Stimulated activated CD8-positive, alpha-beta memory T cell treated with anti-CD3 and anti-CD28 coated beads, Interleukin-7, amount 100 ng/mL, for 48 hours (primary cell): Measurements from ENCODE around the gene OR2G3.

Experiments used
- DNase-seq, 2 donors: peaks; one replicate each; pipeline ENCODE4 v3.0.0-alpha.2; 2020; ENCODE audit warnings: low read depth in 1 of 2; ENCODE audit errors: extremely low read depth in 1 of 2

Gene OR2G3

GRCh38 chr1:247605286-247605685, at the start of gene OR2G3:
Gene OR2G3 (plus strand): TSS chr1:247605586. CDS start chr1:247605586, 0 bp downstream.
- no peak for DNase-seq

GRCh38 chr1:247557926-247558674, 47.3 kb upstream of the OR2G3 start:
- DNase-seq, result no peak

- DNase-seq, result no peak
Observed at GRCh38 chr1:247561711-247562110, 43.7 kb upstream of the OR2G3 start.

- no peak for DNase-seq
Observed at GRCh38 chr1:247562198-247562597, 43.2 kb upstream of the OR2G3 start.

- no peak for DNase-seq
Observed at GRCh38 chr1:247574236-247574635, 31.1 kb upstream of the OR2G3 start.

- no peak for DNase-seq
Observed at GRCh38 chr1:247574664-247575063, 30.7 kb upstream of the OR2G3 start.

GRCh38 chr1:247576514-247576913, 28.9 kb upstream of the OR2G3 start:
- DNase-seq, result no peak

GRCh38 chr1:247578946-247579460, 26.4 kb upstream of the OR2G3 start:
- no peak for DNase-seq

GRCh38 chr1:247588060-247588459, 17.3 kb upstream of the OR2G3 start, which contains the start of gene OR2G2:
Gene OR2G2 (plus strand): TSS chr1:247588360. CDS start chr1:247588360, 0 bp downstream.
- DNase-seq, result no peak

GRCh38 chr1:247613405-247613804, 8.0 kb downstream of the OR2G3 start:
- DNase-seq, result no peak

- no peak for DNase-seq
Observed at GRCh38 chr1:247614625-247615024, 9.2 kb downstream of the OR2G3 start.

- DNase-seq, result no peak
Observed at GRCh38 chr1:247627951-247628350, 22.6 kb downstream of the OR2G3 start.

- DNase-seq, result no peak
Observed at GRCh38 chr1:247638011-247638410, 32.6 kb downstream of the OR2G3 start.

- no peak for DNase-seq
Observed at GRCh38 chr1:247638781-247639180, 33.4 kb downstream of the OR2G3 start.

GRCh38 chr1:247639381-247639981, 34.1 kb downstream of the OR2G3 start:
- peak; percentile 15 to 28 for DNase-seq

- no peak for DNase-seq
Observed at GRCh38 chr1:247642742-247643141, 37.4 kb downstream of the OR2G3 start.

- DNase-seq, result no peak
Observed at GRCh38 chr1:247646867-247647266, 41.5 kb downstream of the OR2G3 start.

- no peak for DNase-seq
Observed at GRCh38 chr1:247647864-247648263, 42.5 kb downstream of the OR2G3 start.

GRCh38 chr1:247653040-247653439, 47.7 kb downstream of the OR2G3 start:
- no peak for DNase-seq
